HCT116 (cell line): ENCODE results near the gene FTCD. TPM values are rescaled to one million over a fixed set of nuclear protein-coding genes. Genes with fewer than 3 reads are reported as not detected.

Experiments used
- ATAC-seq: fragments of 200-7000 bp; cut with Tn5 transposase; 2 replicates; pipeline ENCODE4 v1.9.1; 2020; ENCODE audit warnings: mild to moderate bottlenecking, moderate library complexity
- BruUV-seq: library from RNA; stranded (reverse); fragments of 400-500 nt; replicated peaks from 2 replicates; lab custom pipeline; 2021; lab: Mats Ljungman, UMichigan
- CTCF ChIA-PET: fragments of 300-600 bp; sonication (Branson Sonifier 250); formaldehyde crosslinking; loops from one replicate; lab custom pipeline; 2021; ENCODE audit warnings: antibody characterized with exemption; lab: Charles Lee
- POLR2A ChIA-PET: fragments of 300-600, 350-600 bp; sonication (Branson Sonifier 250); formaldehyde crosslinking; loops from one replicate; lab custom pipeline; 2021; ENCODE audit warnings: antibody characterized with exemption; lab: Charles Lee
- RAD21 ChIA-PET, 2 experiments: fragments of 300-600 bp; sonication (Branson Sonifier 250); formaldehyde crosslinking; loops; one replicate each; lab custom pipeline; 2023; ENCODE audit warnings: low total read pairs in 2 of 2; ENCODE audit not compliant: uncharacterized antibody in 2 of 2, unreplicated experiment in 2 of 2, low non-redundant PET in 1 of 2; lab: Charles Lee
- DNase-seq: peaks from one replicate; pipeline ENCODE4 v3.0.0-alpha.2; 2010; ENCODE audit warnings: low read depth, low spot score
- H2AFZ ChIP-seq: fragments of 200-600 bp; shearing (Covaris generic), sonication (generic); 2 replicates; pipeline ENCODE4 v1.6.1; 2017; ENCODE audit warnings: low read depth, mixed run types, mixed read lengths, antibody characterized with exemption, low read length; ENCODE audit not compliant: poor library complexity, severe bottlenecking
- H3K27ac ChIP-seq: 2 replicates; pipeline ENCODE4 v1.5.1; 2012; ENCODE audit warnings: low read depth, low read length
- H3K27me3 ChIP-seq: fragments of 200-600 bp; sonication (generic); 2 replicates; pipeline ENCODE4 v1.6.1; 2016; ENCODE audit warnings: mixed run types, low read length, mixed read lengths; ENCODE audit not compliant: insufficient read depth
- H3K36me3 ChIP-seq, 2 experiments: fragments of 200-500 bp in 1 of 2; fragments of 200-600 bp in 1 of 2; sonication (Bioruptor generic) in 1 of 2; sonication (generic) in 1 of 2; 2 replicates each; pipeline versions ENCODE4 v1.5.1 to v1.6.1; 2014 to 2016; ENCODE audit warnings: low read length in 2 of 2, inconsistent platforms in 1 of 2, mixed read lengths in 1 of 2, mixed run types in 1 of 2; ENCODE audit not compliant: insufficient read depth in 2 of 2, control insufficient read depth in 1 of 2
- H3K4me1 ChIP-seq, 2 experiments: fragments of 200-600 bp in 1 of 2; sonication (generic) in 1 of 2; 2 replicates each; pipeline versions ENCODE4 v1.5.1 to v1.6.1; 2012 to 2017; ENCODE audit warnings: low read length in 2 of 2, inconsistent platforms in 1 of 2, mild to moderate bottlenecking in 1 of 2, mixed read lengths in 1 of 2, mixed run types in 1 of 2, moderate library complexity in 1 of 2; ENCODE audit not compliant: insufficient read depth in 2 of 2, control insufficient read depth in 1 of 2
- H3K4me2 ChIP-seq: fragments of 200-600 bp; sonication (generic); 2 replicates; pipeline ENCODE4 v1.6.1; 2017; ENCODE audit warnings: mixed run types, low read length, mixed read lengths
- H3K4me3 ChIP-seq, 2 experiments: fragments of 200-600 bp in 1 of 2; sonication (generic) in 1 of 2; replicated peaks in 1 of 2; 2 replicates each; pipeline ENCODE4 v1.5.1; 2011 to 2016; ENCODE audit warnings: low read length in 2 of 2, control low read depth in 1 of 2, low read depth in 1 of 2, mild to moderate bottlenecking in 1 of 2, mixed read lengths in 1 of 2, mixed run types in 1 of 2
- H3K79me2 ChIP-seq: fragments of 200-600 bp; sonication (generic); 2 replicates; pipeline ENCODE4 v1.6.1; 2017; ENCODE audit warnings: mild to moderate bottlenecking, mixed run types, low read length, moderate library complexity, mixed read lengths; ENCODE audit not compliant: insufficient read depth
- H3K9ac ChIP-seq: fragments of 200-600 bp; sonication (generic); 2 replicates; pipeline ENCODE4 v1.6.1; 2016; ENCODE audit warnings: low read length, mixed read lengths
- H3K9me2 ChIP-seq: fragments of 200-600 bp; sonication (generic), shearing (Covaris generic); 2 replicates; pipeline ENCODE4 v1.6.1; 2017; ENCODE audit warnings: mixed run types, mild to moderate bottlenecking, moderate library complexity; ENCODE audit not compliant: insufficient read depth
- H3K9me3 ChIP-seq, 2 experiments: fragments of 200-500 bp in 1 of 2; fragments of 200-600 bp in 1 of 2; sonication (Bioruptor generic) in 1 of 2; sonication (generic) in 1 of 2; 2 replicates each; pipeline ENCODE4 v1.6.1; 2014 to 2017; ENCODE audit warnings: low read length in 2 of 2, mixed read lengths in 2 of 2, inconsistent platforms in 1 of 2, low read depth in 1 of 2, mild to moderate bottlenecking in 1 of 2, mixed run types in 1 of 2, moderate library complexity in 1 of 2; ENCODE audit not compliant: control insufficient read depth in 1 of 2, insufficient read depth in 1 of 2
- H4K20me1 ChIP-seq: fragments of 200-600 bp; sonication (generic), shearing (Covaris generic); 2 replicates; pipeline ENCODE4 v1.6.1; 2017; ENCODE audit warnings: mixed run types, mild to moderate bottlenecking, moderate library complexity; ENCODE audit not compliant: insufficient read depth
- CBX3 ChIP-seq: IDR thresholded peaks from 2 replicates; pipeline ENCODE4 v1.6.1; 2012; ENCODE audit warnings: low read depth
- CEBPB ChIP-seq: IDR thresholded peaks from 2 replicates; pipeline ENCODE4 v1.6.1; 2012; ENCODE audit warnings: low read depth
- EGR1 ChIP-seq: IDR thresholded peaks from 2 replicates; pipeline ENCODE4 v1.6.1; 2012; ENCODE audit warnings: low read depth
- ELF1 ChIP-seq: IDR thresholded peaks from 2 replicates; pipeline ENCODE4 v1.6.1; 2012; ENCODE audit warnings: low read depth, borderline replicate concordance
- EZH2 ChIP-seq: fragments of 200-600 bp; sonication (generic); IDR thresholded peaks from 2 replicates; pipeline ENCODE4 v1.6.1; 2017; ENCODE audit warnings: antibody characterized with exemption, mixed run types
- EZH2phosphoT487 ChIP-seq: fragments of 200-600 bp; IDR thresholded peaks from 2 replicates; pipeline ENCODE4 v1.6.1; 2018; ENCODE audit warnings: antibody characterized with exemption, borderline replicate concordance
- FOSL1 ChIP-seq: IDR thresholded peaks from 2 replicates; pipeline ENCODE4 v1.6.1; 2012; ENCODE audit warnings: low read depth
- MAX ChIP-seq: IDR thresholded peaks from 2 replicates; pipeline ENCODE4 v1.6.1; 2012
- POLR2A ChIP-seq: IDR thresholded peaks from 2 replicates; pipeline ENCODE4 v1.7.0; 2011; ENCODE audit warnings: borderline replicate concordance; ENCODE audit not compliant: insufficient read depth, insufficient read length; ENCODE audit errors: extremely low read depth
- POLR2AphosphoS5 ChIP-seq: IDR thresholded peaks from 2 replicates; pipeline ENCODE4 v1.6.1; 2011; ENCODE audit warnings: mild to moderate bottlenecking, low read depth, low read length, moderate library complexity
- RAD21 ChIP-seq: IDR thresholded peaks from 2 replicates; pipeline ENCODE4 v1.6.1; 2012; ENCODE audit warnings: low read depth, mild to moderate bottlenecking
- TCF7L2 ChIP-seq: IDR thresholded peaks from 2 replicates; pipeline ENCODE4 v1.7.0; 2011; ENCODE audit warnings: borderline replicate concordance, inconsistent platforms; ENCODE audit not compliant: insufficient read depth, insufficient read length; ENCODE audit errors: extremely low read depth
- YY1 ChIP-seq: IDR thresholded peaks from 2 replicates; pipeline ENCODE4 v1.6.1; 2011; ENCODE audit warnings: low read length, low read depth, moderate library complexity, mild to moderate bottlenecking; ENCODE audit not compliant: insufficient replicate concordance; ENCODE audit errors: extremely low read depth
- ZFX ChIP-seq: fragments of 450-650 bp; IDR thresholded peaks from 2 replicates; pipeline ENCODE4 v1.6.1; 2017
- intact Hi-C: fragments of 100-400 bp; cut with micrococcal nuclease; formaldehyde crosslinking; loops from 2 replicates; pipeline ENCODE4 v1.10.0; 2022
- total RNA-seq: library from RNA; stranded (reverse); gene quantifications from one replicate; pipeline ENCODE4 v1.2.1, GENCODE V29; 2021; ENCODE audit not compliant: unreplicated experiment

FTCD gene
- total RNA-seq, 1 experiment from 2014 or later: 2.5 TPM

DNA sequence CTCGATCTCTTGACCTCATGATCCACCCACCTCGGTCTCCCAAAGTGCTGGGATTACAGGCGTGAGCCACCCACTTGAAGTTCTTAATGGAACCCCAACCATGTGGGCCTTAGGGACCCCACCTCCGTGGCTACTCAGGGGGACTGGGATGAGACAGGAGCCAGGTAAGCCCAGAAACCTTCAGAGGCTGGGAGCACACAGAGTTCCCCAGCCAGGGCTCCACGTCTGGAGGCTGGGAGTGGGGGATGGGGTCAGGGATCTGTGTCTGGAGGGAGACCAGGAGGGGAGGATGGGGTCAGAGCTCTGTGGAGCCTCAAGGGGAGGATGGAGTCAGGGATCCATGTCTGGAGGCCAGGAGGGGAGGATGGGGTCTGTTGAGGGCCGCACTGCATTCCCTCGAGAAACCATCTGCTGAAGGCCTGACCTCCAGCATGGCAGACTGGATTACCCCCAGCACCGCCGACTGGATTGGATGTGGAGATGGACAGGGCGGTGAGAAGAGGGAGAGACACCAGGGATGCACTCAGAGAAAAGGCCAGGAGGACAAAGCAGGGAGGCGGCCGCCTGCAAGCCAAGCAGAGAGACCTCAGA, 2.1 kb upstream of the FTCD start:
- Histone ChIP-seq H3K4me2 (no peak overlapping the region), H3K36me3 (no peaks in the 10 kb centered on the region), H3K27ac (no peak overlapping the region), H3K79me2 (no peaks in the 10 kb centered on the region), H3K9me2 (no peaks in the 10 kb centered on the region), H4K20me1 (no peaks in the 10 kb centered on the region), H3K9ac (no peak overlapping the region), H3K4me3 (no peak overlapping the region), H2AFZ (no peak overlapping the region), H3K27me3 (no peaks in the 10 kb centered on the region), H3K4me1 (peaks cover 7 to 8% of the 10 kb centered on the region in 2 experiments; a peak in 3 of 4 replicates), H3K9me3 (no peaks in the 10 kb centered on the region)
- CTCF ChIA-PET: interaction anchor here (1.6 kb wide), 1 partner anchor 184 kb away, joined by 3 read pairs; no protein-coding TSS in a partner anchor
- DNase-seq (no peak), ATAC-seq (no peak)
- no TSS peak for BruUV-seq
- intact Hi-C loops: no loop called here
- TF ChIP-seq YY1 (no peak), CBX3 (no peak), EGR1 (no peak), FOSL1 (no peak), ELF1 (no peak), POLR2A (no peak), ZFX (no peak), TCF7L2 (no peak), RAD21 (no peak), EZH2 (no peak), EZH2phosphoT487 (no peak), POLR2AphosphoS5 (no peak)
- RAD21 ChIA-PET: no interaction called here
- POLR2A ChIA-PET: interaction anchor here (0.6 kb wide), 1 partner anchor 14 kb away, joined by 3 read pairs; no protein-coding TSS in a partner anchor

DNA sequence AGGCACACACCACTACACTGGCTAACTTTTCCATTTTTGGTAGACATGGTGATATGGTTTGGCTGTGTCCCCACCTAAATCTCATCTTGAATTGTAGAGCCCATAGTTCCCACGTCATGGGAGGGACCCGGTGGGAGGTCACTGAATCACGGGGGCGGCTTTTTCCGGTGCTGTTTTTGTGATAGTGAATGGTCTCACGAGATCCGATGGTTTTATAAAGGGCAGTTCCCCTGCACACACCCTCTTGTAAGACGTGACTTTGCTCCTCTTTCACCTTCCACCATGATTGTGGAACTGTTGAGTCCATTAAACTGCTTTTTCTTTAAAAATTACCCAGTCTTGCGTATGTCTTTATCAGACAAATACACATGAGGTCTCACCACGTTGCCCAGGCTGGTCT, 1.3 kb upstream of the FTCD start:
- no TSS peak for BruUV-seq
- ChIA-PET POLR2A (interaction anchor here (0.6 kb wide), 1 partner anchor 13 kb away, joined by 3 read pairs; no protein-coding TSS in a partner anchor), RAD21 (no interaction called here), CTCF (no interaction called here)
- peaks cover 7 to 8% of the 10 kb centered on the region in 2 experiments; a peak in 3 of 4 replicates for H3K4me1 ChIP-seq
- no peak overlapping the region for H3K9ac ChIP-seq
- no peaks in the 10 kb centered on the region for H3K36me3 ChIP-seq
- H3K4me3 ChIP-seq: no peak overlapping the region
- ATAC-seq (no peak), DNase-seq (no peak)
- no peak overlapping the region for H3K27ac ChIP-seq
- no peaks in the 10 kb centered on the region for H4K20me1 ChIP-seq
- no peaks in the 10 kb centered on the region for H3K9me2 ChIP-seq
- no peak overlapping the region for H2AFZ ChIP-seq
- H3K27me3 ChIP-seq: no peaks in the 10 kb centered on the region
- H3K79me2 ChIP-seq: no peaks in the 10 kb centered on the region
- TF ChIP-seq MAX (no peak), CEBPB (no peak), CBX3 (no peak)
- no peak overlapping the region for H3K4me2 ChIP-seq
- intact Hi-C loops: no loop called here
- no peaks in the 10 kb centered on the region for H3K9me3 ChIP-seq
